ENCODE results near the gene LMF2. TPM values are rescaled to one million over a fixed set of nuclear protein-coding genes. Genes with fewer than 3 reads are reported as not detected.
A peak's percentile ranks its signal among the peaks of the same experiment; 100 is the strongest.

Gene LMF2
- total and polyA plus RNA-seq, 2 of the 4 experiments (the other 2 are of a cell fraction), result 16.8 to 82.6 TPM

- no peak for TF ChIP-seq CHD1 (IDR thresholded peaks at IDR 0.05; ENCODE audit: low read depth, low read length)
- no peak for TF ChIP-seq MAFK (IDR thresholded peaks at IDR 0.05; ENCODE audit: low read depth, low read length)
Measured at GRCh38 chr22:50532824-50533796, 25.6 kb upstream of the LMF2 start (continued).

DNA sequence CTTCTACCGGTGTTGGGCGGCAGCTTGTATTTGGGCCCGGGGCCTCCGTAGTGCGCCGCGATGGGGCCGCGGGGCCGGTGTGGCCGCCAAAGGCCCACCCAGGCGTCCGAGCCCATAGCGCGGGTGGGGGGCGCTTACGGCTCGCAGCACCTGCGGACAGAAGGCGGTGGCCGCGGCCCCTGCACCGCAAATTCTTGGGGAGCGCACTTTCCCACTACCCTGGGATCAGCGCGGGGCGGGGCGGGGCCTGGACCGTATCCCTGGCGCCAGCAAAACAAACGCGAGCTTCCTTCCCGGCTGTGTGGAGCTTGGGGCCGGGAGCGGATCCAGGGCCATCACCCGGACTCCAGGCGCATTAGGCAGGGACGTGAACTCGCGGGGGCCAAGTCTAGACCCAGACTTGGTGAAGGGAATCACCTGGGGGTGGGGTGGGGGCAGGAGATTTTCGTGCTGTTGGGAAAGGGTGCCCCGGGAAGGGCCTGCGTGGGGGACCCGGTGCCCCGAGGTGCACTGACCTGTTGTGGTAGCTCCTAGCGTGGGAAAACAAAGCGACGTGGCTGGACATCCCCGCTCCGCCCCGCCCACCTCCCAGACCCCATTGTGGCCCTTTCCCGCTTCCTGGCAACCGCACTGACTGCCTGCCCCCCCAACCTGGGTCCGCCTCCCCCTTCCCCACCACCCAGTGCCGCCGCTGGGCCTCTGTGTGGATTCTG is 24.6 kb upstream of the LMF2 start:
- intact Hi-C loops (cut with micrococcal nuclease), result no loop called here
- H3K9me3 ChIP-seq (ENCODE audit: control insufficient read depth, insufficient read depth, low read length), result no peaks in the 10 kb centered on the region
- TF ChIP-seq SMC3 (IDR thresholded peaks at IDR 0.05; ENCODE audit: low read depth, low read length), result no peak
- no peak for TF ChIP-seq CHD1 (IDR thresholded peaks at IDR 0.05; ENCODE audit: low read depth, low read length)
- TF ChIP-seq ELK1 (IDR thresholded peaks at IDR 0.05; ENCODE audit: borderline replicate concordance, low read depth, low read length), result no peak
- no peak for TF ChIP-seq POLR2A (IDR thresholded peaks at IDR 0.05; ENCODE audit: low read depth, low read length)
- no peak for TF ChIP-seq BHLHE40 (IDR thresholded peaks at IDR 0.05; ENCODE audit: low read depth, low read length)
- TF ChIP-seq CEBPB (IDR thresholded peaks at IDR 0.05; ENCODE audit: low read depth, low read length), result no peak
- no peak for TF ChIP-seq RAD21 (IDR thresholded peaks at IDR 0.05; ENCODE audit: low read length)
- TF ChIP-seq MAZ (IDR thresholded peaks at IDR 0.05; ENCODE audit: borderline replicate concordance, low read depth, low read length), result no peak
- TF ChIP-seq, protein P1, sequence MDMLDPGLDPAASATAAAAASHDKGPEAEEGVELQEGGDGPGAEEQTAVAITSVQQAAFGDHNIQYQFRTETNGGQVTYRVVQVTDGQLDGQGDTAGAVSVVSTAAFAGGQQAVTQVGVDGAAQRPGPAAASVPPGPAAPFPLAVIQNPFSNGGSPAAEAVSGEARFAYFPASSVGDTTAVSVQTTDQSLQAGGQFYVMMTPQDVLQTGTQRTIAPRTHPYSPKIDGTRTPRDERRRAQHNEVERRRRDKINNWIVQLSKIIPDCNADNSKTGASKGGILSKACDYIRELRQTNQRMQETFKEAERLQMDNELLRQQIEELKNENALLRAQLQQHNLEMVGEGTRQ (IDR thresholded peaks at IDR 0.05; ENCODE audit: low read depth, low read length), result no peak
- TF ChIP-seq MAFK (IDR thresholded peaks at IDR 0.05; ENCODE audit: low read depth, low read length), result no peak
- TF ChIP-seq NFE2L2 (IDR thresholded peaks at IDR 0.05; ENCODE audit: low read depth, low read length), result no peak
- TF ChIP-seq RCOR1 (IDR thresholded peaks at IDR 0.05; ENCODE audit: insufficient replicate concordance, low read length), result no peak

More for the DNA sequence above, 24.6 kb upstream of the LMF2 start:
- Histone ChIP-seq H3K9me1 (ENCODE audit: insufficient read depth, low read length) (peaks cover 8% of the 10 kb centered on the region; the same call in 1 of the 2 replicates), H3K4ac (ENCODE audit: low read depth, low read length) (0 out of 2 replicates have a peak overlapping the region, but pooled peaks have one; percentile 15), H3K56ac (ENCODE audit: extremely low read depth, insufficient read depth, low read length) (no peak overlapping the region), H3K18ac (ENCODE audit: low read depth, low read length) (no peak overlapping the region), H4K91ac (ENCODE audit: insufficient read depth, low read depth, low read length) (no peak overlapping the region), H2AK9ac (replicated peaks; ENCODE audit: low read depth, low read length, poor library complexity) (peak overlapping the region; percentile 73), H3K9ac (ENCODE audit: low read depth, low read length) (peak overlapping the region; percentile 49; the same call in 1 of the 2 replicates), H2AFZ (replicated peaks; ENCODE audit: low read length, poor library complexity) (peak overlapping the region; percentile 81), H3K14ac (replicated peaks; ENCODE audit: low read depth, low read length) (no peak overlapping the region; the same call in 1 of the 2 replicates), H2BK15ac (ENCODE audit: low read depth, low read length) (no peak overlapping the region), H2BK120ac (ENCODE audit: low read depth, low read length) (no peak overlapping the region), H2BK20ac (ENCODE audit: low read depth, low read length) (no peak overlapping the region), H3K27ac (ENCODE audit: insufficient read depth, low read length) (no peak overlapping the region; the same call in 1 of the 2 replicates), H3K4me3 (ENCODE audit: insufficient read depth, low read depth, low read length) (peak overlapping the region; percentile 39), H3K27me3 (ENCODE audit: control insufficient read depth, insufficient read depth, low read length) (peaks cover 5% of the 10 kb centered on the region; the same call in 1 of the 2 replicates), H3K4me1 (ENCODE audit: control insufficient read depth, insufficient read depth, low read length) (peaks cover 13% of the 10 kb centered on the region), H2BK5ac (ENCODE audit: low read depth, low read length, poor library complexity, severe bottlenecking) (no peak overlapping the region), H4K20me1 (ENCODE audit: insufficient read depth, low read length) (no peaks in the 10 kb centered on the region), H4K5ac (ENCODE audit: low read depth, low read length) (no peak overlapping the region; the same call in 1 of the 2 replicates), H2AK5ac (ENCODE audit: low read depth, low read length) (peak overlapping the region; percentile 31; the same call in 1 of the 2 replicates), H3K79me1 (ENCODE audit: low read depth in 1 of 2, low read length in 2 of 2) (peaks cover 4 to 13% of the 10 kb centered on the region in 2 experiments; a peak in 2 of 4 replicates), H3K23ac (ENCODE audit: low read depth, low read length) (no peak overlapping the region), H3K36me3 (ENCODE audit: control insufficient read depth, insufficient read depth, low read length) (no peaks in the 10 kb centered on the region), H3K4me2 (ENCODE audit: low read depth, low read length) (peak overlapping the region; percentile 69), H4K8ac (ENCODE audit: low read depth in 2 of 2, low read length in 2 of 2) (peak overlapping the region in 1 of 2 experiments; percentile 26; a peak in 2 of 4 replicates)
- BruUV-seq (replicated peaks), result no TSS peak
- POLR2A ChIA-PET (ENCODE audit: unreplicated experiment), result no interaction called here
- WGBS, 2 experiments (ENCODE audit: extremely low coverage in 2 of 2, insufficient read length in 1 of 2), result 1% methylated on average over 29 of the region's 56 CpGs; no CpG with 5 or more reads in 1 of the 2 experiments
- ATAC-seq (ENCODE audit: low read depth) (peak; percentile 67), DNase-seq (peak; percentile 41)
- CTCF ChIA-PET, result no interaction called here
- in situ Hi-C loops (cut with MboI; ENCODE audit: low sequenced_read_pairs), result no loop called here
- dilution Hi-C loops (cut with HindIII; ENCODE audit: low sequenced_read_pairs, unreplicated experiment), result no loop called here

Measured in IMR-90 (cell line).